22Rv1 (cell line): Measurements from ENCODE around the gene TBCK.

Experiments used
- CTCF ChIP-seq: fragments of 450-650 bp; IDR thresholded peaks from 2 replicates; pipeline ENCODE4 v1.5.1; 2017; ENCODE audit warnings: mild to moderate bottlenecking
- ZFX ChIP-seq: fragments of 450-650 bp; IDR thresholded peaks from 2 replicates; pipeline ENCODE4 v1.6.1; 2017; ENCODE audit warnings: antibody characterized with exemption, borderline replicate concordance

- TF ChIP-seq CTCF (no peak), ZFX (no peak)
Measured at GRCh38 chr4:106273831-106274230, 42.2 kb downstream of the TBCK start.
